Measurements from ENCODE around the gene CREBZF. TPM values are rescaled to one million over a fixed set of nuclear protein-coding genes. Genes with fewer than 3 reads are reported as not detected.
A peak's percentile ranks its signal among the peaks of the same experiment; 100 is the strongest.
"Not testable (repeated sequence)": the region's sequence is repeated elsewhere in the genome, so short reads cannot be mapped to it uniquely, and the experiment has no call there.

CREBZF gene
- total RNA-seq, 1 experiment from 2014 or later: 50.2 TPM

DNA sequence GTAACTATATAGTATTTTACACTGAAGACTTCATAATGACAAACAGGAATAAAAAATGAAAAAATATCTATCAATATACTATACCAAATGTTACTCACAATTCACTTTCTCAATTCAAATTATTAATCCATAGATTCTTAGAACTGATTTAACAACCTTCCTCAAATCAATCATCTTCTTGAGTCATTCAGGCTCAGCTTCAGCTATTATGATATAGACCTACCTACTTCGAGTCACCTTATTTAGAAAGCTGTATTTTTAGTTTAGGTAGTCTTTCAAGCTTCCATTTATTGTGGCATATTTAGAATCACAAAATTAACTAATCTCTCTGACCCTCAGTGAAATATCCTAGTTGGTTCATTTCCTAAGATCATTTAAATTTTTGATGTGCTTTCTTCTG, 8.2 kb downstream of the CREBZF start:
- Histone ChIP-seq H3K23ac (ENCODE audit: insufficient read length, low read depth, low read length) (no peak overlapping the region), H2BK15ac (ENCODE audit: low read depth, low read length) (no peak overlapping the region), H3T11ph (ENCODE audit: low read length) (no peak overlapping the region), H3K4me2 (ENCODE audit: insufficient read depth, insufficient read length, low read length) (no peak overlapping the region), H4K91ac (ENCODE audit: insufficient read length, low read depth, low read length) (no peak overlapping the region), H3K4ac (ENCODE audit: low read depth, low read length) (no peak overlapping the region), H4K5ac (ENCODE audit: insufficient read length, low read depth, low read length) (no peak overlapping the region), H2BK12ac (ENCODE audit: insufficient read length, low read depth, low read length) (no peak overlapping the region), H2BK20ac (ENCODE audit: low read depth, low read length, poor library complexity, severe bottlenecking) (no peak overlapping the region), H2AK5ac (ENCODE audit: insufficient read length, low read length) (no peak overlapping the region), H2BK5ac (ENCODE audit: insufficient read length, low read length) (no peak overlapping the region), H3K79me2 (ENCODE audit: insufficient read depth, low read length) (peaks cover 4% of the 10 kb centered on the region; the same call in 1 of the 2 replicates), H2BK120ac (ENCODE audit: low read depth, low read length, poor library complexity, severe bottlenecking) (no peak overlapping the region), H3K14ac (ENCODE audit: insufficient read depth, low read length) (no peak overlapping the region), H3K18ac (ENCODE audit: insufficient read length, low read depth, low read length) (no peak overlapping the region), H3K9ac (ENCODE audit: extremely low read depth, insufficient read length, low read length) (no peak overlapping the region), H3K9me3 (ENCODE audit: control insufficient read depth, low read depth, low read length) (no peaks in the 10 kb centered on the region), H3K56ac (ENCODE audit: insufficient read length, low read depth, low read length) (no peak overlapping the region), H2AFZ (ENCODE audit: low read length) (no peak overlapping the region), H3K27me3 (ENCODE audit: insufficient read depth, low read length) (no peaks in the 10 kb centered on the region), H3K27ac (ENCODE audit: insufficient read length, low read depth, low read length) (no peak overlapping the region), H3K23me2 (ENCODE audit: insufficient read length, low read depth, low read length, poor library complexity, severe bottlenecking) (no peaks in the 10 kb centered on the region), H4K20me1 (ENCODE audit: control insufficient read depth, insufficient read depth, insufficient read length) (no peaks in the 10 kb centered on the region), H3K4me1 (ENCODE audit: insufficient read depth, low read length) (no peaks in the 10 kb centered on the region), H4K8ac (replicated peaks; ENCODE audit: insufficient read length, low read depth, low read length) (no peak overlapping the region), H3K79me1 (ENCODE audit: insufficient read depth, low read depth, low read length, poor library complexity, severe bottlenecking) (no peaks in the 10 kb centered on the region)
- WGBS (ENCODE audit: extremely low coverage, insufficient read length, low lambda C conversion rate): no CpG with 5 or more reads among the region's 1 CpG
- H3K27me3 Mint-ChIP-seq (ENCODE audit: low read depth): no peaks in the 10 kb centered on the region
- H3K9me3 Mint-ChIP-seq: no peaks in the 10 kb centered on the region
- peak overlapping the region in 1 of 3 experiments; percentile 46; a peak in 1 of 7 replicates for H3K27ac Mint-ChIP-seq
- peaks cover 28 to 56% (median 49%) of the 10 kb centered on the region in 3 experiments for H3K36me3 Mint-ChIP-seq (ENCODE audit: insufficient read depth in 1 of 3, low read depth in 3 of 3)
- TF ChIP-seq, protein P1, sequence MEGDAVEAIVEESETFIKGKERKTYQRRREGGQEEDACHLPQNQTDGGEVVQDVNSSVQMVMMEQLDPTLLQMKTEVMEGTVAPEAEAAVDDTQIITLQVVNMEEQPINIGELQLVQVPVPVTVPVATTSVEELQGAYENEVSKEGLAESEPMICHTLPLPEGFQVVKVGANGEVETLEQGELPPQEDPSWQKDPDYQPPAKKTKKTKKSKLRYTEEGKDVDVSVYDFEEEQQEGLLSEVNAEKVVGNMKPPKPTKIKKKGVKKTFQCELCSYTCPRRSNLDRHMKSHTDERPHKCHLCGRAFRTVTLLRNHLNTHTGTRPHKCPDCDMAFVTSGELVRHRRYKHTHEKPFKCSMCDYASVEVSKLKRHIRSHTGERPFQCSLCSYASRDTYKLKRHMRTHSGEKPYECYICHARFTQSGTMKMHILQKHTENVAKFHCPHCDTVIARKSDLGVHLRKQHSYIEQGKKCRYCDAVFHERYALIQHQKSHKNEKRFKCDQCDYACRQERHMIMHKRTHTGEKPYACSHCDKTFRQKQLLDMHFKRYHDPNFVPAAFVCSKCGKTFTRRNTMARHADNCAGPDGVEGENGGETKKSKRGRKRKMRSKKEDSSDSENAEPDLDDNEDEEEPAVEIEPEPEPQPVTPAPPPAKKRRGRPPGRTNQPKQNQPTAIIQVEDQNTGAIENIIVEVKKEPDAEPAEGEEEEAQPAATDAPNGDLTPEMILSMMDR (conservative IDR thresholded peaks at IDR 0.05): no peak
- DNase-seq: no peak
- H3K4me1 Mint-ChIP-seq: peaks cover 22 to 28% of the 10 kb centered on the region in 2 experiments
- no peak overlapping the region for H3K4me3 Mint-ChIP-seq

DNA sequence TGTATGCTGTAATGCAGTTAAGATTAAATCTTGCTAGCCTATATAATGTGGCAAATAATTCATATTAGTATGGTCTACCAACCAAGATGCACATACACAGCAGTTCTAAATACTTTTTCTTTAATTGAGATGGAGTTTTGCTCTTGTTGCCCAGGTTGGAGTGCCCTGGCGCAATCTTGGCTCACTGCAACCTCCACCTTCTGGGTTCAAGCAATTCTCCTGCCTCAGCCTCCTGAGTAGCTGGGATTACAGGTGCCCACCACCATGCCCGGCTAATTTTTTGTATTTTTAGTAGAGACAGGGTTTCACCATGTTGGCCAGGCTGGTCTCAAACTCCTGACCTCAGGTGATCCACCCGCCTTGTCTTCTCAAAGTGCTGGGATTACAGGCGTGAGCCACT, 10.6 kb downstream of the CREBZF start:
- not testable (repeated sequence) for DNase-seq; H3K14ac ChIP-seq (ENCODE audit: insufficient read depth, low read length); H2BK120ac ChIP-seq (ENCODE audit: low read depth, low read length, poor library complexity, severe bottlenecking); H3K56ac ChIP-seq (ENCODE audit: insufficient read length, low read depth, low read length); H2AK5ac ChIP-seq (ENCODE audit: insufficient read length, low read length); H2BK20ac ChIP-seq (ENCODE audit: low read depth, low read length, poor library complexity, severe bottlenecking); H3K27ac Mint-ChIP-seq; H3K27me3 Mint-ChIP-seq (ENCODE audit: low read depth); H3K9me3 ChIP-seq (ENCODE audit: control insufficient read depth, low read depth, low read length); H3K23me2 ChIP-seq (ENCODE audit: insufficient read length, low read depth, low read length, poor library complexity, severe bottlenecking); H3K9ac ChIP-seq (ENCODE audit: extremely low read depth, insufficient read length, low read length); H3K18ac ChIP-seq (ENCODE audit: insufficient read length, low read depth, low read length); H3K23ac ChIP-seq (ENCODE audit: insufficient read length, low read depth, low read length); H3K27ac ChIP-seq (ENCODE audit: insufficient read length, low read depth, low read length); H3T11ph ChIP-seq (ENCODE audit: low read length); H3K9me3 Mint-ChIP-seq; H3K4ac ChIP-seq (ENCODE audit: low read depth, low read length); H3K79me1 ChIP-seq (ENCODE audit: insufficient read depth, low read depth, low read length, poor library complexity, severe bottlenecking); H2BK12ac ChIP-seq (ENCODE audit: insufficient read length, low read depth, low read length); H3K4me2 ChIP-seq (ENCODE audit: insufficient read depth, insufficient read length, low read length); H3K4me1 ChIP-seq (ENCODE audit: insufficient read depth, low read length); H2BK15ac ChIP-seq (ENCODE audit: low read depth, low read length); H4K5ac ChIP-seq (ENCODE audit: insufficient read length, low read depth, low read length); H3K79me2 ChIP-seq (ENCODE audit: insufficient read depth, low read length); H3K4me3 Mint-ChIP-seq; H4K20me1 ChIP-seq (ENCODE audit: control insufficient read depth, insufficient read depth, insufficient read length); H2BK5ac ChIP-seq (ENCODE audit: insufficient read length, low read length); H4K91ac ChIP-seq (ENCODE audit: insufficient read length, low read depth, low read length); H3K27me3 ChIP-seq (ENCODE audit: insufficient read depth, low read length); H2AFZ ChIP-seq (ENCODE audit: low read length); H4K8ac ChIP-seq (replicated peaks; ENCODE audit: insufficient read length, low read depth, low read length)
- Mint-ChIP-seq H3K36me3 (ENCODE audit: insufficient read depth in 1 of 3, low read depth in 3 of 3) (peaks cover 10 to 33% (median 33%) of the 10 kb centered on the region in 3 experiments; a peak in 6 of 7 replicates), H3K4me1 (peaks cover 8 to 20% of the 10 kb centered on the region in 2 experiments)
- WGBS (ENCODE audit: extremely low coverage, insufficient read length, low lambda C conversion rate): no CpG with 5 or more reads among the region's 4 CpGs

Measured in H9 (cell line).